GM13977 (cell line): ENCODE results near the gene SCN1A.

ENCODE experiments used
- DNase-seq: peaks from one replicate; pipeline ENCODE4 v3.0.0; 2012; ENCODE audit warnings: low spot score
- in situ Hi-C: fragments of 300-500 bp; cut with MboI; formaldehyde crosslinking; loops from one replicate; pipeline ENCODE4 v1.12.0; 2022; ENCODE audit warnings: low sequenced_read_pairs, low pct_unique_long_range_greater_than_20kb, mixed read lengths, inconsistent platforms; ENCODE audit not compliant: unreplicated experiment
- TF ChIP-seq, protein P1 (sequence below): IDR thresholded peaks from 2 replicates; pipeline ENCODE4 v1.5.1; 2012; ENCODE audit warnings: mild to moderate bottlenecking, control low read depth; ENCODE audit not compliant: insufficient read depth; ENCODE audit errors: extremely low read depth, missing control alignments

The SCN1A gene

DNA sequence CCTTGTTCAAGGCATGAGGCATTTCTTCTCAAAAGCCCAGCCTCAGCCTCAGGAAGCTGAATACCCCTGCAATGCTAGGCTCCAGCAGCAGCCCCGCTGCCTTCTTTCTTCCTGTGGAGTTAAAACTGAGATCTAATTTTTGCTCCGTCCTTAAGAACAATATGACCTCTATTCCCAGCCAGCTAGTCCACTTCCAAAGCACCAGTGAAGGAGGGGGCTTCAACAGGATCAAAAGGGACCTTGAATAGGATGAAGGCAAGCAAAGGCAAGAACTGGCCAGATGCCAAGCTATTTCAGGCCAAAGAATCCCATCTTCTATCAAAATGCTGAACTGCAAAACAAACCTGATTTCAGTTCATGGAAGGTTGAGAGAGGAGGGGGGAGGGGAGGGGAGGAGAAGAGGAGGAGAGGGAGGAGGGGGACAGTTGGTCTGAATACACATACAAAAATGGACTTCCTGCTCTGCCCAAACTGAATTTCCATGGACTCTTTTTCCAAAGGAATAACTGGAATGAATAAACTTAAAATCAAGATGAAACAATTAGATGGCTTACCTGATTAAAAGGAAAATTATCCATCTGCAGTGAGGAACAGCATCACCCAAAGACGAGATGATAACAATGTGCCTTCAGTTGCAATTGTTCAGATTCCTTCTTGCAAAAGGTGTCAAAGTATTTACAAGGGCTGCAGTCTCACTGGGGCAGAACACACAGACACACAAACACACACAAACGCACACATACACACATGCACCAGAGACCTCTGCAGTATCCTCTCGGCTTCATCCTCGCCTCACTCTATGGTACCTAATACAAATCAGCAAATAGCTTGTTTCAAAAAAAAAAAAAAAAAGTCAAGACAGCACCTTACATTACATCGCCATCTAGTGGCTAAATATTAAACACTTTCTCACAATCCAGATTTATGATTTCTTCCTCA, at the start of gene SCN1A:
Gene SCN1A, minus strand, starts transcription at position 804 of the 939 bp plus-strand sequence. CDS start 54,399 bp downstream, outside the sequence.
- TF ChIP-seq, protein P1, sequence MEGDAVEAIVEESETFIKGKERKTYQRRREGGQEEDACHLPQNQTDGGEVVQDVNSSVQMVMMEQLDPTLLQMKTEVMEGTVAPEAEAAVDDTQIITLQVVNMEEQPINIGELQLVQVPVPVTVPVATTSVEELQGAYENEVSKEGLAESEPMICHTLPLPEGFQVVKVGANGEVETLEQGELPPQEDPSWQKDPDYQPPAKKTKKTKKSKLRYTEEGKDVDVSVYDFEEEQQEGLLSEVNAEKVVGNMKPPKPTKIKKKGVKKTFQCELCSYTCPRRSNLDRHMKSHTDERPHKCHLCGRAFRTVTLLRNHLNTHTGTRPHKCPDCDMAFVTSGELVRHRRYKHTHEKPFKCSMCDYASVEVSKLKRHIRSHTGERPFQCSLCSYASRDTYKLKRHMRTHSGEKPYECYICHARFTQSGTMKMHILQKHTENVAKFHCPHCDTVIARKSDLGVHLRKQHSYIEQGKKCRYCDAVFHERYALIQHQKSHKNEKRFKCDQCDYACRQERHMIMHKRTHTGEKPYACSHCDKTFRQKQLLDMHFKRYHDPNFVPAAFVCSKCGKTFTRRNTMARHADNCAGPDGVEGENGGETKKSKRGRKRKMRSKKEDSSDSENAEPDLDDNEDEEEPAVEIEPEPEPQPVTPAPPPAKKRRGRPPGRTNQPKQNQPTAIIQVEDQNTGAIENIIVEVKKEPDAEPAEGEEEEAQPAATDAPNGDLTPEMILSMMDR = peak; percentile 50
- peak; percentile 10 for DNase-seq

DNA sequence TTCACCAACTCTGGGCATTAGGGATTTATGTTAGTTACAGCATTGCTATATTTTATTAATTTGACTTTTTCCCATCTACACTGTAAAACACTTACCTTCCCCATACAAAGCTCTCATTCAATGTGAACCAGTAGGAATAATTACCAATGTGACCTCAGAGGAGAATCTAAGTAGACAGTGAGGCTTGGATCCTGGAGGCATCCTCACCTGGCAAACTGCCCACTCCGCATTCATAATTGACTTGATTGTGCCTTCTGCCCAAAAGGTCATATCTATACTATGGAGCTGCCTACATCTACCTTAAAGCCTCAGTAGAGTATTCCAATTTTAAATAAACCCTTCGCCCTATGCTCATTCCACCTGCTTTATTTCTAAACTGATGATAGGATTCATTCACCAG, 45.4 kb upstream of the SCN1A start:
- TF ChIP-seq, protein P1 = no peak
- DNase-seq = no peak
- in situ Hi-C loops = no loop called here

More for the DNA sequence above, at the start of gene SCN1A:
- in situ Hi-C loops = no loop called here

DNA sequence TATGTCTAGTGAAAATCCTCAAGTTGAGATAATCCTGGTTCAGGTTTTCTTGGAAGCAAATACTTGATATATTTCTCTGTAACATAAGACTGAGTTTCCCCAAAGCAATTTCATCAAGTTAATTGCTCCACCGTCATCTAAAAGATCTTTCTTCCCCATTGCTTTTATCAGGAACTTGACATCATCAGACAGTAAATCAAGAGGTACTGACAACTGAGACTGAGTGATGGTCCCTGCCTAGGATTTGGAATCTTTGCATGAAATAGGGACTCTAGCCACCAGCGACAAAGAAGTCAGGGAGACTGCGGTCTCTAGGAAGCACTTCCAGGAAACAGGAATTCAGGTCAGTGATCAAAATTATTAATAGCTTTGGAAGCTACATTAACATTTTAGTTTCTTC, 43.4 kb upstream of the SCN1A start:
- TF ChIP-seq, protein P1 = no peak
- no peak for DNase-seq
- in situ Hi-C loops = no loop called here

DNA sequence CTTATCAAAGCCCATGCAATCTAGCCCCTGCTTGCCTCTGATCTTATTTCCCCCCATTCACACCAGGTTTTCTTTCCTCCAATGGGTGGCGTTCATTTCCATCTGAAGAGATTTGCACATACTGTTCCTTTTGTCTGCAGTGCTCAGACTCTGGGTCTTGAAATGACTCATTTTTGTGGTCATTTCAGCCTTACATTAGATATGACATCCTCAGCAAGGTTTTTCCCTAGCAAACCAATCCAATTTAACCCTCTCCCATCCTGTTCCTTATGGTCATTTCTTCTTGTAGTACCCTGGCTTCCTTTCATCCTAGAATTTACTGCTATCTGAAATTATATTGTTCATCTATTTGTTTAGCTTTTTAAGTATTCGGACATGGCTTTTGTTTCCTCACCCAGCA, 42.5 kb upstream of the SCN1A start:
- TF ChIP-seq, protein P1 = no peak
- no peak for DNase-seq
- in situ Hi-C loops = no loop called here

DNA sequence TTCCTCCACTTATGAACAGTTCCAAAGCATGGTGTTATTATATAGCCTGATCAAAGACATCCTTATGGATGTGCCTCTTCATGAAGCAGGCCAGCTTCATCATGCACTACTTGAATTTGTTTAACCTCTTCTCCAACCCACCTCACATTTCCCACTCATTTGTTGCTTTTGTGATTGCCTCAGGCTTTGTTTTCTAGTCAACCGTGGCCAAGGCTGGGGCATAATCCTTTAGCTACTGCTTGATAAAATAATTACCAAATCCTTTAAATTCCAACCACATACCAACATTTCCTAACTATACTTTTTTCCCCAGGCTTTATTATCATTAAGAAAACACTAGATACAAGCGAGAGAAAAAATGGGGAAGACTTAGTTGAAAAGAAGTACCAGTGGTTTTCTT, 39.6 kb upstream of the SCN1A start:
- in situ Hi-C loops = no loop called here
- TF ChIP-seq, protein P1 = no peak
- no peak for DNase-seq

DNA sequence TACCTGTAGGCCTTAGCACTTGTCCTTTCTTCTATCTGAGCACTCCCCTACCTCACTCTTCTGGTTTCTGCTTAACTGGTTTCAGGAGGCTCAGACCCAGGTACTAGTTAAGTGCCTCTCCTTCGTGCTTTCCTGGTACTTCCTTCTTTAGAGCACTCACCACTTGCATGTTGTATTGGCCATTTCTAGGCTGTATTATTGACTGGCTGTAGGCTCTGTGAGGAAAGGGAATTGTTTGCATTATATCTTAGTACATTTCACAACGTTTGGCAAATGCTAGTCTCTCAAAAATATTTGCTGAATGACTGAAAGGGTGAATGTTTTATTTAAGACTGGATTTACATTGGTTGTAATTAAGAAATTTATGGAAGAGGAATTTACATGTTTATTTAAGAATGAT, 36.0 kb upstream of the SCN1A start:
- in situ Hi-C loops = no loop called here
- TF ChIP-seq, protein P1 = no peak
- DNase-seq = no peak
